Measurements from ENCODE around the gene KSR1. TPM values are rescaled to one million over a fixed set of nuclear protein-coding genes. Genes with fewer than 3 reads are reported as not detected.

The KSR1 gene
- total RNA-seq, 2 experiments from 2014 or later, result 53.9 to 58.2 TPM

DNA sequence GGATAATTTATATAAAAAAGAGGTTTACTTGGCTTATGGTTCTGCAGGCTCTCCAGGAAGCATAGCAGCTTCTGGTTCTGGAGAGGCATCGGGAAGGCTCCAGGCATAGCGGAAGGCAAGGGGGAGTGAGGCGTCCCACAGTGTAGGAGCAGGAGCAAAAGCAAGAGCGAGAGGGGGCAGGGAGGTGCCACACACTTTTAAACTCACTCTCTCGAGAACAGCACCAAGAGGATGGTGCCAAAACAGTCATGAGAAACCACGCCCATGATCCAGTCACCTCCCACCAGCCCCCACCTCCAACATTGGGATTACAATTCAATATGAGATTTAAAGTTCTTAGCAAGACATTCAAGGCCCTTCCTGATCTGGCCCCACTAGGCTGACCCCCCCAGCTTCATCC lies 124.8 kb downstream of the KSR1 start:
- peaks cover 42% of the 10 kb centered on the region for H3K4me1 Mint-ChIP-seq (ENCODE audit: low read depth)
- ChIA-PET POLR2A (interaction anchor here (0.6 to 1.0 kb wide), 2 partner anchors 54 to 94 kb away, joined by 3 read pairs; no protein-coding TSS in a partner anchor), CTCF (interaction anchor here (1.0 to 4.1 kb wide), 5 partner anchors 11 to 125 kb away, joined by 3 to 40 read pairs (median 6); partner anchors contain the start of gene KSR1)
- intact Hi-C loops (cut with micrococcal nuclease), result no loop called here
- peaks cover 24% of the 10 kb centered on the region for H3K36me3 Mint-ChIP-seq (ENCODE audit: low read depth)
- no peak for DNase-seq
- no peak overlapping the region for H3K4me3 Mint-ChIP-seq
- no peaks in the 10 kb centered on the region for H3K27me3 Mint-ChIP-seq
- TF ChIP-seq CTCF (IDR thresholded peaks at IDR 0.05), result no peak
- ATAC-seq, result no peak
- no peak overlapping the region for H3K27ac Mint-ChIP-seq
- H3K9me3 Mint-ChIP-seq, result no peaks in the 10 kb centered on the region

DNA sequence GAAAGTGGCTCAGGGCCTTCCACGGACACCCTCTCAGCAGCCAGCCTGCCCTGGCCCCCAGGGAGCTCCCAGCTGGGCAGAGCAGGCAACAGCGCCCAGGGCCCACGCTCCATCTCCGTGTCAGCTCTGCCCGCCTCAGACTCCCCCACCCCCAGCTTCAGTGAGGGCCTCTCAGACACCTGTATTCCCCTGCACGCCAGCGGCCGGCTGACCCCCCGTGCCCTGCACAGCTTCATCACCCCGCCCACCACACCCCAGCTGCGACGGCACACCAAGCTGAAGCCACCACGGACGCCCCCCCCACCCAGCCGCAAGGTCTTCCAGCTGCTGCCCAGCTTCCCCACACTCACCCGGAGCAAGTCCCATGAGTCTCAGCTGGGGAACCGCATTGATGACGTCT lies 126.4 kb downstream of the KSR1 start:
- H3K27ac Mint-ChIP-seq, result no peak overlapping the region
- intact Hi-C loops (cut with micrococcal nuclease), result no loop called here
- peaks cover 30% of the 10 kb centered on the region for H3K4me1 Mint-ChIP-seq (ENCODE audit: low read depth)
- ATAC-seq, result no peak
- no peaks in the 10 kb centered on the region for H3K27me3 Mint-ChIP-seq
- peaks cover 27% of the 10 kb centered on the region for H3K36me3 Mint-ChIP-seq (ENCODE audit: low read depth)
- no peak overlapping the region for H3K4me3 Mint-ChIP-seq
- TF ChIP-seq CTCF (IDR thresholded peaks at IDR 0.05), result no peak
- CTCF ChIA-PET, result interaction anchor here (0.8 kb wide), 1 partner anchor 17 kb away, joined by 3 read pairs; no protein-coding TSS in a partner anchor
- no peak for DNase-seq
- POLR2A ChIA-PET, result interaction anchor here (0.9 kb wide), 1 partner anchor 111 kb away, joined by 3 read pairs; no protein-coding TSS in a partner anchor
- H3K9me3 Mint-ChIP-seq, result no peaks in the 10 kb centered on the region

GRCh38 chr17:27585153-27585681 lies 129.0 kb downstream of the KSR1 start:
- peaks cover 20% of the 10 kb centered on the region for H3K36me3 Mint-ChIP-seq (ENCODE audit: low read depth)
- intact Hi-C loops (cut with micrococcal nuclease), result no loop called here
- H3K4me3 Mint-ChIP-seq, result no peak overlapping the region
- ChIA-PET CTCF (interaction anchor here (1.0 to 1.8 kb wide), 2 partner anchors 15 to 205 kb away, joined by 3 to 6 read pairs; no protein-coding TSS in a partner anchor), POLR2A (no interaction called here)
- ATAC-seq (no peak), DNase-seq (no peak)
- H3K27me3 Mint-ChIP-seq, result no peaks in the 10 kb centered on the region
- H3K9me3 Mint-ChIP-seq, result no peaks in the 10 kb centered on the region
- peaks cover 7% of the 10 kb centered on the region for H3K4me1 Mint-ChIP-seq (ENCODE audit: low read depth)
- H3K27ac Mint-ChIP-seq, result no peak overlapping the region
- no peak for TF ChIP-seq CTCF (IDR thresholded peaks at IDR 0.05)

- Mint-ChIP-seq H3K27me3 (no peaks in the 10 kb centered on the region), H3K36me3 (ENCODE audit: low read depth) (peaks cover 20% of the 10 kb centered on the region), H3K4me1 (ENCODE audit: low read depth) (peaks cover 4% of the 10 kb centered on the region), H3K27ac (no peak overlapping the region), H3K4me3 (no peak overlapping the region), H3K9me3 (no peaks in the 10 kb centered on the region)
- no peak for TF ChIP-seq CTCF (IDR thresholded peaks at IDR 0.05)
- POLR2A ChIA-PET, result no interaction called here
- DNase-seq (no peak), ATAC-seq (no peak)
- CTCF ChIA-PET, result interaction anchor here (1.0 to 5.2 kb wide), 2 partner anchors 16 to 206 kb away, joined by 3 to 43 read pairs; no protein-coding TSS in a partner anchor
- intact Hi-C loops (cut with micrococcal nuclease), result no loop called here
Measured at GRCh38 chr17:27585792-27586191, 129.5 kb downstream of the KSR1 start.

GRCh38 chr17:27586203-27586721 lies 130.0 kb downstream of the KSR1 start:
- no peak for DNase-seq
- no peak for ATAC-seq
- Mint-ChIP-seq H3K4me1 (ENCODE audit: low read depth) (peaks cover 3% of the 10 kb centered on the region), H3K27me3 (no peaks in the 10 kb centered on the region), H3K27ac (no peak overlapping the region), H3K4me3 (no peak overlapping the region), H3K9me3 (no peaks in the 10 kb centered on the region), H3K36me3 (ENCODE audit: low read depth) (peaks cover 20% of the 10 kb centered on the region)
- CTCF ChIA-PET, result interaction anchor here (5.2 kb wide), 1 partner anchor 16 kb away, joined by 43 read pairs; no protein-coding TSS in a partner anchor
- no peak for TF ChIP-seq CTCF (IDR thresholded peaks at IDR 0.05)
- intact Hi-C loops (cut with micrococcal nuclease), result no loop called here
- POLR2A ChIA-PET, result no interaction called here
